Fibroblast of lung (primary cell): ENCODE measurements around the gene LMBRD1.

Source experiments
- CTCF ChIP-seq, 2 donors: IDR thresholded peaks in 1 of 2; conservative IDR thresholded peaks in 1 of 2; 1 replicate in 1 of 2; 2 replicates in 1 of 2; pipeline ENCODE4 v1.5.1; 2011 to 2012; ENCODE audit warnings: low read length in 2 of 2, control low read depth in 1 of 2, inconsistent platforms in 1 of 2, low read depth in 1 of 2, mild to moderate bottlenecking in 1 of 2
- EZH2 ChIP-seq: IDR thresholded peaks from 2 replicates; pipeline ENCODE4 v1.5.1; 2012; ENCODE audit warnings: low read length, control low read depth, mild to moderate bottlenecking; ENCODE audit errors: missing control alignments

GRCh38 chr6:69820018-69820417, 23.2 kb upstream of the LMBRD1 start:
- TF ChIP-seq CTCF (conservative IDR thresholded peaks at IDR 0.05 in 1 of 2, IDR thresholded peaks at IDR 0.05 in 1 of 2; ENCODE audit: low read depth in 1 of 2, low read length in 2 of 2) (no peak), EZH2 (no peak)
